Vagina (tissue), 2 donors: ENCODE results near the gene AGAP5.

ENCODE experiments used
- CTCF ChIP-seq, 3 experiments: fragments of 450-650 bp in 2 of 3; fragments of 200-600 bp in 1 of 3; sonication (generic) in 1 of 3; IDR thresholded peaks; one replicate each; pipeline ENCODE4 v1.5.1; 2017 to 2019; ENCODE audit warnings: antibody characterized with exemption in 3 of 3, mild to moderate bottlenecking in 2 of 3, moderate library complexity in 2 of 3
- POLR2AphosphoS5 ChIP-seq, 2 donors: sonication (generic); formaldehyde crosslinking; IDR thresholded peaks; one replicate each; pipeline ENCODE4 v1.9.0; 2017; ENCODE audit warnings: antibody characterized with exemption in 2 of 2, mild to moderate bottlenecking in 2 of 2, low read depth in 1 of 2; ENCODE audit not compliant: insufficient read depth in 1 of 2

GRCh38 chr10:73646598-73647041, 51.3 kb downstream of the AGAP5 start:
- TF ChIP-seq POLR2AphosphoS5 (IDR thresholded peaks at IDR 0.05; ENCODE audit: insufficient read depth in 1 of 2, low read depth in 1 of 2): no peak
- TF ChIP-seq CTCF (IDR thresholded peaks at IDR 0.05): no peak
